Activated CD4-positive, alpha-beta T cell treated with anti-CD3 and anti-CD28 coated beads for 1 hour (primary cell): ENCODE measurements around the gene TMEM18.
"Not testable (repeated sequence)": the region's sequence is repeated elsewhere in the genome, so short reads cannot be mapped to it uniquely, and the experiment has no call there.

Source experiments
- DNase-seq: peaks from one replicate; pipeline ENCODE4 v3.0.0-alpha.2; 2020

TMEM18 gene

DNA sequence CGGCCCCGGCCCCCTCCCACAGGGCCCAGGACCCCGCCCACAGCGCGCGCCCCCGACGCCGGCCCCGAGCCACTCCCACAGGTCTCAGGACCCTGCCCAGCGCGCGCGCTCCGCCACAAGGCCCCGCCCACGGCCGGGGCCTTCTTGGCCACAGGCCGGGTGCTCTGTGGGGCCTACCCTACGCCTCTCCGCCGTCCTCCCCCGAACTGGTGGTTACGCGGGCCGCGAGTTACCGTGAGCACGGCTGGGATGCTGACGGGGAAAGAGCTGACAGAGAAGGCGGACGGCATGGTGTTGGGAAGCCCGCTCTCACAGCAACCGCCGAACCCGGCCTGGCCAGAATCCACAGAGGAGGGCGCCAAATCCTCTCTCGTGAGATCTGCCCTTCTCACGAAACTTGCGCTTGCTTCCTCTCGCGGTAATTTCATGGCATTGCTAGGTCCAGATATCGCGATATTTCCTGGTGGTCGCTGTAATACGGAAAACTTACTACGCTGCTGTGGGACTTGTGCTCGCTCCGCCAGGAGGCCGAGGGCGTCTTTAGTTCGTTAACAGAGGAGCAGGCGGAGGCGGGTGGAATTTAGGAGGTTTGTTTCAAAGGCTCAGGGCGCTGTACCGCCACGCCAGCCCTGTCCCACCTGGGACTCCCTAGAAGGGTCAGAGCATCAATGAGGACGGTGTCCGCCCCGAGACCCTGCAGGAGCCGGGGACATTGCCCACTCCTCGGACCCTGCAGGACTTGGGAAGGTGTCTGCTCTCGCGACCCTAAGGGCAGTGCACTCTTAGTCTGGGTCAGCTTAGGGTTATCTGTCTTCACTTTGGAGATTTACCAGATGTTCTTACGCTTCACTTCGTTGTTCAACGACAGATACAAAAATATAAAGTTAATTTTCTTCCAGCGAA, at the start of gene TMEM18:
Gene TMEM18, minus strand, starts transcription at position 351 of the 903 bp plus-strand sequence. Its CDS starts 61 bp downstream, at position 290.
- DNase-seq = peak; percentile 96

- DNase-seq = no peak
Measured at GRCh38 chr2:726169-726568, 49.0 kb upstream of the TMEM18 start.

GRCh38 chr2:725468-725867, 48.3 kb upstream of the TMEM18 start:
- no peak for DNase-seq

- no peak for DNase-seq
Measured at GRCh38 chr2:723761-724160, 46.6 kb upstream of the TMEM18 start.

GRCh38 chr2:720842-721241, 43.6 kb upstream of the TMEM18 start:
- DNase-seq = no peak

GRCh38 chr2:719734-720133, 42.5 kb upstream of the TMEM18 start:
- DNase-seq = no peak

DNA sequence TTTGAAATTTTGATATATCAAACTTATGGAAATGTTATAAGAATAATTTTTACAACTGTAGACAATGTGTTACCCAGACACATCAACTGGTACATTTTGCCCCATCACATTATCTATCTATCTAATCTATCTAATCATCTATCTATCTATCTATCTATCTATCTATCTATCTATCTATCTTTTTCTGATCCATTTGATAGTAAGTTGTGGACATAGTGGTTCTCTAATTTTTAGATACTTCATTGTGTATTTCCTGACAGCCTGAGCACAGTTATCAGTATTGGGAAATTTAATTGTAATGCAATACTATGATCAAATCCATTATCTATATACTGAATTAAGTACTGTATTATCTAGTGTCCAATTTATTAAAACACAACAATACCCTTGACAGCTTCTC, 42.0 kb upstream of the TMEM18 start:
- no peak for DNase-seq

- no peak for DNase-seq
Measured at GRCh38 chr2:717661-718060, 40.5 kb upstream of the TMEM18 start.

DNA sequence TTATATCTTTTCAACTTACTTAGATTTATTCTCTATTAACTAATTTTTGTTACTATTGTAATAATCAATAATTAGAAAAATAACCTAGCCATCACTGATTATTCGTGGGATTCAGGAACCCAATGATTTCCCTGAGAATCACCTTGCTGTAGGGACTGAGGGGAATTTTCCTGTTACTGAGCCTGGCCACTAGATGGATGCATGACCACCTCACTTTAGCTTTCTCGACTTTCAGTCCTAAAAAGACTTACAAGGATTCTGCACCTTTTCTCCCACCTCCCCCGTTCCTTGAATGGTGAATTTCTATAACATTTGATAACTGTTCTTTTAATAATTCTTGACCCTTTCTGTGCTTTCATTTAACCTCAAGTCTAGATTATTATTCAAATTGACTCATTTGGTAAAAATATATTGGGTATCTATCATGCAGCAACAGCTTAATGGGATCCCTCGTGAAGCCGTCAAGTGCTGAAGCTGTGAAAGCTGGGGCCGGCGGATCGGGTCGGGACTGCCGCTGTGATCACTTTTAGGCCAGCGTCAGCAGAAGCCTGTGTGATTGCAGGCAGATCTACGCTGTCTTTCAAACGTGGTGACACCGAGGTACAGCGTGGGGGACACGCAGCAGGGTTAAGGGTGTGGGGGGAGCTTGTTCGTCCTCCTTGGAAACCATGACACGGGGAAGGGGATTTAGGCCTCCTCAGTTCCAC, 38.8 kb upstream of the TMEM18 start:
- DNase-seq = no peak

DNA sequence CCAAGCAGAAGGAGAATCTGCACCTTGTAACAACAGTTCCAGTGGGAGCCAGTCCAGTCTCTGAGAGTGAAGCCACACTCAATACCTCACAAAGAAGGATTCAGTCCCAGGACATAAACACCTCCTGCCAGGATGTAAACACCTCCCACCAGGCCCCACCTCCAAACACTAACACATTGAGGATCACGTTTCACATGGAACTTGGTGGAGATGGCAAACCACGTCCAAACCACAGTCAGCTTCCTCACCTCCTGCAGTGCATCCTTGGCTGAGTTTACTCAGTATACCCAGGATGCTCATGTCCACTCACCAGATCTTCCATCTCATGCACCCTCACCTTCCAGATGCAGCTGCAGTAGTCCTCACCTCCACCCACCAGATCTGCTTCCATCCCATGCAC, 37.8 kb upstream of the TMEM18 start:
- no peak for DNase-seq

DNA sequence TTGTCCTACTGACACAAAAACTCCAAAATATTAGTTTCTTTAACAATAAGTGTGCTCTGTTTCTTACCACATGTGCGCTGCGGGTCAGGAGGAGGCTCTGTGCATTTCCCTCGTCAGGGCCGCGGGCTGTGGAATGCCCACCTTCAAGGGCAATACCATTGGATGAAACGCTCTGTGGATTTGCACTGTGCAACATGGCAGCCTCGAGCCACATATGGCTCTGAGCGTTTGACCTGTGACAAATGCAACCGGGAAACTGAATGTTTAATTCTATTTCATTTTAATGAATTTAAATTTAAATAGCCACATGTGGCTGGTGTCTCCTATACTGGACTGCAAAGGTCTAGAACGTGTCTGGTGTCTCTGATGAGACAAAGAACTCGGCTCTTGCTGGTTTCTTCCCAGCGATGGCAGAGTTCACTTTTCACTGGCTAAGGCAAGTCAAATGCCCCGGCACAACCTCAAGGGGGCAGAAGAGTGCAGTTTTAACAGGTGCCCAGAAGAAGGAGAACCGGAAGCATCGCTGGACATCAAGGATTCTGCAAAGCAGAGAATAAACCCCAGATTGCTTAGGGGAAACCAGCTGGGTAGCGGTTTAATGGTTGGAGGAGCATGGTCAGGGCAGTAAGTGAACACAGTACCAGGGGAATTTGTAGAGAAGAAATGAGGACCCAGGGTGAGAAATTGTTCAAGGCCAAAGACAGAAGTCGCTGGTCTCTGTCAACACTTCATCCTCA, 37.0 kb upstream of the TMEM18 start:
- DNase-seq = no peak

GRCh38 chr2:710867-711665, 33.9 kb upstream of the TMEM18 start:
- no peak for DNase-seq

GRCh38 chr2:709138-709765, 32.0 kb upstream of the TMEM18 start:
- no peak for DNase-seq

GRCh38 chr2:708667-709066, 31.5 kb upstream of the TMEM18 start:
- DNase-seq = no peak

GRCh38 chr2:705971-706511, 28.8 kb upstream of the TMEM18 start:
- no peak for DNase-seq

GRCh38 chr2:702765-703164, 25.6 kb upstream of the TMEM18 start:
- not testable (repeated sequence) for DNase-seq

DNA sequence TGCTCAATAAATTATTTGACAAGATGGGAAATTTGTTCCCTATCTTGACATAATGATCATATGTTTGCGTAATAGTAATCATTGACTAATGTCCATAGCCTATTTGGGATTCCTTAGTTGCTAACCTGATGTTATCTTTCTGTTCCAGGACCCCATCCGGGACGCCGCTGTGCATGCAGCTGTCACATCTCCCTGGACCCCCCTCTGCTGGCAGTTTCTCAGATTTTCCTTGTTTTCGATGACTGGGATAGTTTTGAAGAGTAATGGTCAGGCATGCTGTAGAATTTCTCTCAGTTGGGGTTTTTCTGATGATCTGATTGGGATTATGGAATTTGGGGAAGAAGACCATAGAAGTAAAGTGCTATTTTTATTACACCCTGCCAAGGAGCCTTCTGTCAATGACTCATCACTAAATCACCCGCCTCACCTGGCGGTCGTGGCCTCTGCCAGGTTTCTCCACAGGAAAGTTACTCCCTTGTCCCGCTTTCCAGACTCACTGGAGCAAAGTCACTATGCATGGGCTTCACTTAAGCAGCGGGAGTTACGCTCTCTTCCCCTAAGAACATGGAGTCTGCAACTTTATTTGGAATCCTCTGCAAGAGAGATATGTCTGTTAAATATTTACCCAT, 19.9 kb upstream of the TMEM18 start:
- no peak for DNase-seq

DNA sequence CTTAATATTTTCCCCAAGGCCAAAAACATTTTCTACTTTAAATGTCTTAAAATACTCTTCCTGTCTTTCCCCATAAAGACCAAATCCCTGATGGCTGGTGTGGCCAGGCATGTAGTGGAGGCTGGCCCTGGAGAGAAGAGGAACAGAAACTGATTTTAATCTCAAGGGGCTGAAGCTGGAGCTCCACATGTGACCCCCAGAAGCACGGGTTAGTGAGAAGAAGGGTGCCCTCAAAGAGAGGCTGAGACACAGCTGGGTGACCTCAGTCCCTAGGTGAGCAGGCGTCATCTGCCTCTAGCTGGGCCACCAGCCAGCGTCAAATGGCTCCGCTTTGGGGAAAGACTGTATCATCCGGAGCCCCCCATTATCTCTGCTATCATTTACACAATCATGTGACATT, 19.3 kb upstream of the TMEM18 start:
- DNase-seq = no peak

- no peak for DNase-seq
Measured at GRCh38 chr2:694906-695510, 17.8 kb upstream of the TMEM18 start.

DNA sequence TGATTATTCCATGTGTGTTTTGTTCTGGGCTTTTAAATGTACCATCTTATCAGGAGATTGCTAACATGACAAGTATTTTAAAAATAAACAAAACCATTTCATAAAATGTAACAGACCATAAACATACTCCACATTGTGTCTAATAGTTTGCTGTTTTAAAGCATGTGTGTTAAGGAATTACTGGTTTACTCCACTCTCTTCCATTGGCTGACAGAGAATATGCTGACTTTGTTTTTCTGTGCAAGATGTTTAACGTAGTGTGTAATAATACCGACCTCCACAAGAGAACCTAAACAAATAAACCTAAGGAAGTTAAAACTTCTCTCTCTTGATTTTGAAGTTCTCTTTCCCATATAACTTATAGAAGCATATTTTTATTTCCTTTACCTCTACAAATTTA, 17.0 kb upstream of the TMEM18 start:
- no peak for DNase-seq

GRCh38 chr2:693606-694005, 16.4 kb upstream of the TMEM18 start:
- no peak for DNase-seq
